AG08395 (cell line): ENCODE data around the gene B3GNT4.
A peak's percentile ranks its signal among the peaks of the same experiment; 100 is the strongest.
"Not testable (repeated sequence)": the region's sequence is repeated elsewhere in the genome, so short reads cannot be mapped to it uniquely, and the experiment has no call there.

Experiments
- DNase-seq: peaks from one replicate; pipeline ENCODE4 v3.0.0; 2012; ENCODE audit warnings: mixed read lengths, low spot score

The B3GNT4 gene

DNA sequence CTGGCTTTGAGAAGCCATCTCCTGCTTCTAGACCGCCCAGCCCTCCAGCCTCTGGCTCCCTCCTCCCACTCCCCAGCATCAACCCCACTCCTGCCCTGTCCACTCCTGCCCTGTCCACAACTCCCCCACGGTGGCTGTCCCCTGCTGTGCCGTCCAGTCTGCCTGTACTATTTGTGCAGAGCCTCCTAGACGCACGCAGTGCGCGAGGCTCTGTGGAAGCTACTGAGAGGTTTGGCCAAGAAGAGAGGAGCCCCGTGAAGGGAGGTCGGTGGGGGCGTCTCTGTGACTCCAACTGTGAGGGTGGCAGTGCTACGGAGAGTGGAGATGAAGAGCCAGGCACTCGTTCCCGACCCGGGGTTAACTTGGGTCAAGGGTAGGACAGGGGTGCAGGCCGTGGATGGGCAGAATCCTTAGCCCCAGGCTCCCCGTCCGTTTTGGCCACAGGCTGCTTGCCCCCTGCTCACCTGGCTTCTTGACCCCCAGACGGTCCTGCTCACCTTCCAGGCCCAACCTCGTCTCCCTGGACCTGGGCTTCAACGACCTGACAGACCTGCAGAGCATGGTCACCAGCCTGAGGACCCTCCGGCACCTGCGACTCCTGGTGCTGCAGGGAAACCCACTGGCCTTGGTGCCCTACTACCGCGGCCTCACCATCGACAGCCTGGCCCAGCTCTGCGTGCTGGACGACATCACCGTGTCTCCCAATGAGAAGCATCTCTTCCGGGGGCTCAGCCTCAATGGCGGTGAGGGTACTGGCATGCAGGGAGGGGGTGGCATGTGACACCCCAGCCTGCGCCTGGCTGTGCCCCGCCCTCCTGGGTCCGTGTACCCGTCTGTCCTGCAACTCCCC, 13.7 kb upstream of the B3GNT4 start:
- DNase-seq, result no peak

DNA sequence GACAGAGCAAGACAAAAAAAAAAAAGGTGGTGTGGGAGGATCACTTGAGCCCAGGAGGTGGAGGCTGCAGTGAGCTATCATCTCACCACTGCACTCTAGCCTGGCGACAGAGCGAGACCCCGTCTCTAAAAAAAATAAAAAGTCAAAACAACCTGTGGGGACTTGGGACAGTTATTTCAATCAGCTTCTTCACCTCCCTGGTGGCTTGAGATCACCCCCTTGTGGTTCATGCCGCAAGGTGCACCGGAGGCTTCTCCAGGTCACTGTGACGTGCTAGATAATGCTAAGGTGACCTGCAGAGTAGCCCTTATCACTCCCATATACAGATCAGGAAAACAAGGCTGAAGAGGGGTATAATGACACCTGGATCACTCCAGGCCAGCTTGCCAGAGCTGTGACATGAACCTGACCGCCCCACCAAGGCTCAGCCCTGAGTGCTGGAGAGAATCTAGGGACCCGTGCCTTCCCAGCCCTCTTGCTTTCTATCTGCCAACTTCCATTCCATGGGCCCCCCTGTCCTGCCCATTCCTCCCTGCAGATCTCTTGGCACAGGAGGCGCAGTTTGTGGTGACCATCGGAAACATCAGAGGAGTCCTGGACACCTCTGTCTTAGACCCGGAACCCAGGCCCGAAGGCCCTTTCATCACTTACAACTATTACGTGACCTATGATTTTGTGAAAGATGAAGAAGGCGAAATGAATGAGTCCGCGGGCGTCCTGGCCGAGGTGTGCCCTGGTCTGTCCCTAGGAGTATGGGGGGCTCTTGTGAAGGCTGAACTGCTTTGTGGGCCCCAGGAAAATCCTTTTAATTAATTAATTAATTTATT, 12.5 kb upstream of the B3GNT4 start:
- peak; percentile 78 for DNase-seq

DNA sequence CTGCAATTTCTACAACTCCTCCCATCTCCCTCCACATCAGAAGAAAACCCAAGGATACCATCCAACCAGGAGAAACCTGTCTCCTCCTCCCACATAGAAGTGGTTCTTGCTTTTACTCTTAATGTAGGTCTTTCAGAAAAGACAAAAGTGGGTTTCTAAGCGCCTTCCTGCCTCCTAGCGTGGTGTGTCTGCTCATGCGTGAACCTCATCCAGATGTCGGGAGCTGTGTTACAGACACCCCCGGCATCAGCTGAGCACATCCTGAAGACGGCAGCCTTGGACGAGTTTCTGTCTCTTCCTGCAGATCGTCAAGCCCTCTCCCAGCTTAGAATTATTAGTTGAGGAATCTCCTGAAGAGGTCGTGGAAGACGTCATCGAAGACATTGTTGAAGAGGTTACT, 11.1 kb upstream of the B3GNT4 start:
- DNase-seq, result no peak

DNA sequence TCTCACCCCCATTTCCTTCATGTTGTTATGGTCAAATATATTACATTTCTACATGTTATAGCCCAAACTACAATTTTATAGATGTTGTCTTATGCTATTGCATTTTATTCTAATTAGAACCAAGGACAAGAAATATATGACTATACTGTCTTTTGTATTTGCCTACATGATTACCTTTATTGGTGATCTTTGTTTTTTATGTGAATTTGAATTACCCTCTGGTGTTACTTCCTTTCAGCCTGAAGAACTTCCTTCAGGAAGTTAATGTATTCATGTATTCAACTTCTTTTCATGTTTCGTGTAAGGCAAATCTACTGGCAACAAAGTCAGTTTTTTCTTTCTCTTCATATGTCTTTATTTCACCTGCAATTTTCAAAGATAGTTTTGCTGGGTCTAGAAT, 8.7 kb upstream of the B3GNT4 start:
- no peak for DNase-seq

DNA sequence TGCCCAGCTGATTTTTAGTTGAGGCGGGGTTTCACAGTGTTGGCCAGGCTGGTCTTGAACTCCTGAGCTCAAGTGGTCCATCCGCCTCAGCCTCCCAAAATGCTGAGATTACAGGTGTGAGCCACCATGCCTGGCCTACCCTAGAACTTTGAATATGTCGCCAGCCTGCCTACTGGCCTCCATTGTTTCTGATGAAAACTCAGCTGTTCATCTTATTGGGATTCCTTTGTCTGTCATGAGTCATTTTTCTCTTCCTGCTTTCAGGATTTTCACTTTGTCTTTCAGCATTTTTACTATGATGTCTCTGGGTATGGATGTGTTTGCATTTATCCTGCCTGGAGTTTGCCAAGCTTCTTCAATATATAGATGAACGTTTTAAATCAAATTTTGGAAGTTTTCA, 8.1 kb upstream of the B3GNT4 start:
- DNase-seq, result no peak

DNA sequence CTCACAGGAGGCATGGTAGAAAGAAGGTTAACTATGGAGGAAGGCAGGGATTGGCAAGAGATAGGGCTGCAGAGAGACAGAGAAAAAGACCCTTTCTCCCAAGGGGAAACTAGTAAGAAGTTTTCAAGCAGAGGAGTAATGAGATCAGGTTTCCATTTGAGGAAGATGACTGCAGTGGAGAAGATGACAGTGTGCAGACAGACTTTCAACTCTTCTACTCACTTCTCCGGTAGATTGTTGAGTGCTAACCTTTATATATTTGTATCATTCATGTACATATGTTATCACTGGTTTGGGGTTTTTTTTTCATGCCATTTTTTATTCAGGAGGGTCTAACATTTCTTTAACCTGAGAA, 5.9 kb upstream of the B3GNT4 start:
- DNase-seq, result no peak

DNA sequence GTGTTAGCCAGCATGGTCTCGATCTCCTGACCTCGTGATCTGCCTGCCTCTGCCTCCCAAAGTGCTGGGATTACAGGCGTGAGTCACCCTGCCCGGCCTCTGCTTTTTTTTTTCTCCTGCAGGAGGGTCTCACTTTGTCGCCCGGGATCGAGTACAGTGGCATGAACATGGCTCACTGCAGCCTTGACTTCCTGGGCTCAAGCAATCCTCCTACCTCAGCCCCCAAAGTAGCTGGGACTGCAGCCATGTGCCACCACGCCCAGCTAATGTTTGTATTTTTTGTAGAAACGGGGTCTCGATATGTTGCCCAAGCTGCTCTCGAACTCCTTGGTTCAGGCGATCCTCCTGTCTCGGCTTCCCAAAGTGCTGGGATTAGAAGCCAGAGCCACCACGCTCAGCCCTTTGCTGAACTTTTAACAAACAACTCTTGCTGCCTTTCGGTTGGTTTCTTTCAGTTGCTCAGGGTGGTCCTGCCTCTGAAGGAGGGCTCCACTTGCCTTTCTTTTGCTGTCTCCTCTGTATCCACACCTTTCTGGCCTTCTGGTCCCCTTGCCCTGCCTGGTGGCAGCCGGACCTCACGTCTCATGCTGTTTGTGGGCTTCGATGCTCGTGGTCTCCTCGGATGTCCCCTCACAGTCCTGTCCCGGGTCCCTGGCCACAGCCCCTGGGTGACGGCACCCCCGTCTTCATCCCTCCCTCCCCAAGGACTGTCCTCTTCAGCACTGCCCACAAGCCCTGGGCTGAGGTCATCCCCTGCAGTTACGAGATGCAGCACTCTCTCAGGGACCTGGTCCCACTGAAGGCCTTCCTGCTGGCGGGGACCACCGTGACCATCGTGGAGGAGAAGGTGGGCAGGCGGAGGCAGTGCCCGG, 3.8 kb upstream of the B3GNT4 start:
- no peak for DNase-seq

DNA sequence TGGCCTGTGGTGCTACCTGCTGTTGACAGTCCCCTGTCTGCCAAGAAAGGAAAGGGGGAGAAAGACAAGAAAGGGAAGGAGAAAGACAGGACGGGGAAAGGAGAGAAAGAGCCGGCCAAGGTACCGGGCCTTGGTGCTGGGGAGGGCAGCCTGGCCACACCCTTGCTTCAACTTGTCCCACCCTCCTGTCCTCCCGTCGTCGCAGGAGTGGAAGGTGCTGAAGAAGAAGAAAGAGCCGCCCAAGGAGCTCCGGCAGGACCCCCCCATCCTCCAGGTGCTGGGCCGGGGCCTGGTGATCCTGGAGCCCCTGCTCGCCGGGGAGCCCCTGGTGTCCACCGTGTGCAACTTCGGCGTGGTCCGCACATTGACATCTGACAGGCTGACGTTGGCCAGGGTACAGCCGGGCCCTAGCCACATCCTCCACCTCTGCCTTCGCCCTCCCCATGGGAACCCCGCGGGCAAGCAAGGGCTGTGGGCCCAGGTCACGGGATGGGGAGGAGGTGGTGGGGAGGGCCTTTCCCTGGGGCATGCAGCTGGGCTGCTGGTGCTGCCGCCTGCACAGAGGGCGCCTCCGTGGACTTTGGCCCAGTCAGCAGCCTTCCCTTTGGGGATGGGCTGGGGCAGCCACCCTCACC, 2.9 kb upstream of the B3GNT4 start:
- DNase-seq, result no peak

DNA sequence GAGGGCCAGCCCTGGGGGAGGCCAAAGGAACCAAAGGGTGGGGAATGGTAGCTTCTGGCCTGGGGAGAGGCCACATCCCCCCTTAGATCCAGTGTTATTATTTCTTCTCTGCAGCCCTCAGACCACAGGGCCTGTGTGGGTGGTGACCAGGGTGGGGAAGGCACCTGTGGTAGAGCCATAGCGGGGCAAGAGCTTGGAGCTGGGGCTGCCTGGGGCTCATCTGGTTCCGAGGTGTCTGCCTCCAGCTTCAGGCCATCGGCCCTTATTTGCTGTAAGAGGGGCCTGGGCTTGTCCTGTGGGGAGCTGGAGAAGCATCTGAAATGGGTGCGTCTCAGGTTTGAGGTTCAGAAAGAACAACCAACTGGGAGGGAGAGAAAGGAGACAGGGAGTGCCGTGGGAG, 2.1 kb upstream of the B3GNT4 start:
- no peak for DNase-seq

DNA sequence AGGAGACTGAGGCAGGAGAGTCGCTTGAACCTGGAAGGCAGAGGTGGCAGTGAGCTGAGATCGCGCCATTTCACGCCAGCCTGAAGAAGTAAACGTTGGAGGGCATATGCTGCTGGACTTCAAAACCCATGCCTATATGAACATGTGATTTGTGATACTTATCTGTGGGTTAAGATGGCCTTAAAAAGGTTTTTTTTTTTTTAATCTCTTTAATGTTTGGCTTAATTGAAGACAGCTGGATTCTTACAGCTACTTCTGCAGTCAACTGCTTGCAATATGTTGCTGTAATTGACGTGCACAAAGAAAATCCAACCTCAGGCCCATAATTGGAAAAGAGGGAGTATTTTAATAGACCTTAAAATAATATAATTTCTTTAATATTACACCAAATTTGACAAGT, 1.5 kb upstream of the B3GNT4 start:
- no peak for DNase-seq

DNA sequence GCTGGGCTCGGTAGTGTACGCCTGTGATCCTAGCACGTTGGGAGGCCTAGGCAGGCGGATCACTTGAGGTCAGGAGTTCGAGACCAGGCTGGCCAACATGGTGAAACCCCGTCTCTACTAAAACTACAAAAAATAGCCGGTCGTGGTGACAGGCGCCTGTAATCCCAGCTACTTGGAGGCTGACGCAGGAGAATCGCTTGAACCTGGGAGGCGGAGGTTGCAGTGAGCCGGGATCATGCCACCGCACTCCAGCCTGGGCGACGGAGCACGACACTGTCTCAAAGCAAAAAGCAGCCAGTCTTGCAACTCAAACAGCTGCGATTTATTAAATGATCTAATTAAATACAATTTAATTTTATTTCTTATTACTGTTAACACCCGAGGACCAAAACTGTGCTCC, 698 bp upstream of the B3GNT4 start:
- not testable (repeated sequence) for DNase-seq

DNA sequence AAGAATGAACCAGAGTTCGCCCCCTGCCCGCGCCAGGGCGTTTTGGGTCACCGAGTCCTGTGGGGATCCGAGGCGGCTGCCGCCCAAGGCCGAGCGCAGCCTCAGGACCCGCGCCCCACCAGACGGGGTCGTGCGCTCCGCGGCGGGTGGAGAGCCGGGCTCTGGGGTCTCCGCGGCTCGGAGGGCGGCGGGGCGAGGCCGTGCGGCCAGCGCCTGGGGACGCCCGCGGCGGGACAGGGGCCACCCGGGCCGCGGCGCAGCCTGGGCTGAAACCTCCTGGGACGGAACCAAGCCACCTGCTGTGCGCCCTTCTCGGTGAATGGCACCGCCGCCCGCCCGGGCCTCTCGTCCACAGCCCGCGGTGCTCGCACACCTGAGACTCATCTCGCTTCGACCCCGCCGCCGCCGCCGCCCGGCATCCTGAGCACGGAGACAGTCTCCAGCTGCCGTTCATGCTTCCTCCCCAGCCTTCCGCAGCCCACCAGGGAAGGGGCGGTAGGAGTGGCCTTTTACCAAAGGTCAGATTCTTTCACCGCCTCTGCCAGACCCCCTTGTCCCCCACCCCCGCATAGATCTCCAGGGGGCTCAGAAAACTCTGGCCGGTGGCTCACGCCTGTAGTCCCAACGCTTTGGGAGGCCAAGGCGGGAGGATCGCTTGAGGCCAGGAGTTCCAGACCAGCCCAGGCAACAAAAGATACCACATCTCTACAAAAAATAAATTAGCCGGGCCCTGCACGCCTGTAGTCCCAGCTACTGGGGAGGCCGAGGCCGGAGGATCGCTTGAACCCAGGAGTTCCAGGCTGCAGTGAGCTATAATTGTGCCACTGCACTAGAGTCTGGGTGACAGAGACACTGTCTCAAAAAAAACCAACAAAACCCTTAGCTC, 901 bp downstream of the B3GNT4 start:
- DNase-seq, result no peak

DNA sequence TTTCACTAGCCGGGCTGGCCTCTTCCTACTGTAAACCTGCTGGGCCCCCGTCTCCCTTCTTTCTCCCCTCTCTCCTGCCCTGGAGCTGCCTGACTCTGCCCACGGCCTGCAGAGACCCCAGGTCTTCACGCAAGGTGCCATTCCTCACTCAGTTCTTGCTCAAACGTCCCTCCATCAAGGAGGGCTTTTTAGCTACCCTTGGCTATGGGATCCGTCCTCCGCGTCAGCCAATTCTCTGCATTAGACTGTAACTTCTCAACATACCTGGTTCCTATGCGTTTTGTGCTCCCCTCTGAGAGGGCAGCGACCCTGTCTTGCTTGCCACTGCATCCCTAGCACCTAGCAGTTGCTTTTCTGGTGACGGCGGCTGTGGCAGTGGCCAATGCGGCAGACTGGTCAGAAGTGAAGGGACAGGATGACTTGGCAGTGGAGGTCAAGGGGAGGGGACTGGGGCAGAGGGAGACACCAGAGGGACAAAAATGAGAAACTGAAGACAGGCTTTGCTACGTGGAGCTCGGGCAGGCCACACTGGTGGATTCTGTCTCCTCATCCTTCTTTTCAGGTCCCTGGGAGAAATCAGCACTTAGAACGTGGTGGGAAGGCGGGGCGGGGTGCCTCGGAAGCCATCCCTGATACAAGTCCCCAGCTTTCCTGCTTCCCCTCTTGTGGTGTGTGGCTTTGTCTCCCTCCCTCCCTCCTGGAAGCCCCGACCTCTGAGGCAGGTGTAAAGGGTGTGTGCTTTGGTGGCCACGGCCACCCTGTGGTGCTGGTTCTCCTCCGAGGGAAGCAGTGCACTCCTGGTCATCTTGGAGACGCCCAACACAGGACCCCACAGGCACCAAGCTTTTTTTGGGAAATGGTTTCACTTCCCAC, 1.8 kb downstream of the B3GNT4 start:
- no peak for DNase-seq

DNA sequence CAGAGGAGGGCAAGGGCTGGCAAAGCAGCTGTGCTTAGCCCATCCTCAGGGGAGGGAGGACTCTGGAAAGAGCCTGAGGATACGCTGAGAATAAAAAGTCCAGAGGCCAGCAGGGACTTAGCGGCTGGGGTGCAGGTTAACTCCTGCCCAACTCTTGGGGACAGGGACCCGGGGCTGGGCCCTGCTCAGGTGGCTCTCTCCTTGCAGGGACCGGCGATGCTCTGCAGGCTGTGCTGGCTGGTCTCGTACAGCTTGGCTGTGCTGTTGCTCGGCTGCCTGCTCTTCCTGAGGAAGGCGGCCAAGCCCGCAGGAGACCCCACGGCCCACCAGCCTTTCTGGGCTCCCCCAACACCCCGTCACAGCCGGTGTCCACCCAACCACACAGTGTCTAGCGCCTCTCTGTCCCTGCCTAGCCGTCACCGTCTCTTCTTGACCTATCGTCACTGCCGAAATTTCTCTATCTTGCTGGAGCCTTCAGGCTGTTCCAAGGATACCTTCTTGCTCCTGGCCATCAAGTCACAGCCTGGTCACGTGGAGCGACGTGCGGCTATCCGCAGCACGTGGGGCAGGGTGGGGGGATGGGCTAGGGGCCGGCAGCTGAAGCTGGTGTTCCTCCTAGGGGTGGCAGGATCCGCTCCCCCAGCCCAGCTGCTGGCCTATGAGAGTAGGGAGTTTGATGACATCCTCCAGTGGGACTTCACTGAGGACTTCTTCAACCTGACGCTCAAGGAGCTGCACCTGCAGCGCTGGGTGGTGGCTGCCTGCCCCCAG, 2.8 kb downstream of the B3GNT4 start:
- DNase-seq, result no peak

DNA sequence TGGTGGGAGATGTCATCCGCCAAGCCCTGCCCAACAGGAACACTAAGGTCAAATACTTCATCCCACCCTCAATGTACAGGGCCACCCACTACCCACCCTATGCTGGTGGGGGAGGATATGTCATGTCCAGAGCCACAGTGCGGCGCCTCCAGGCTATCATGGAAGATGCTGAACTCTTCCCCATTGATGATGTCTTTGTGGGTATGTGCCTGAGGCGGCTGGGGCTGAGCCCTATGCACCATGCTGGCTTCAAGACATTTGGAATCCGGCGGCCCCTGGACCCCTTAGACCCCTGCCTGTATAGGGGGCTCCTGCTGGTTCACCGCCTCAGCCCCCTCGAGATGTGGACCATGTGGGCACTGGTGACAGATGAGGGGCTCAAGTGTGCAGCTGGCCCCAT, 3.5 kb downstream of the B3GNT4 start:
- no peak for DNase-seq

DNA sequence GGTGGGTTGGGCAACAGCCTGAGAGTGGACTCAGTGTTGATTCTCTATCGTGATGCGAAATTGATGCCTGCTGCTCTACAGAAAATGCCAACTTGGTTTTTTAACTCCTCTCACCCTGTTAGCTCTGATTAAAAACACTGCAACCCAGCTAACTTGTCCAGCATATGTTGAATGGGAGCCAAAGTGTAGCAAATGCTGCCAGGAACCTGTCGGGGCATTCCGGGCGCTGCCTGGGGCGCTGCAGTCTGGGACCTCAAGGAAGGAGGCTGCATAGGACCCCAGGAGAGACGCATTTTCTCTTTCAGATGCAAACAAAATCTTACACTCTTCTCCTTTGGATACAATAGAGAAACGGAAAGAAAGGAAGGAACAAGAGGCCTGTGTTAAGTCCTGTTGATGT, 3.9 kb downstream of the B3GNT4 start:
- no peak for DNase-seq

DNA sequence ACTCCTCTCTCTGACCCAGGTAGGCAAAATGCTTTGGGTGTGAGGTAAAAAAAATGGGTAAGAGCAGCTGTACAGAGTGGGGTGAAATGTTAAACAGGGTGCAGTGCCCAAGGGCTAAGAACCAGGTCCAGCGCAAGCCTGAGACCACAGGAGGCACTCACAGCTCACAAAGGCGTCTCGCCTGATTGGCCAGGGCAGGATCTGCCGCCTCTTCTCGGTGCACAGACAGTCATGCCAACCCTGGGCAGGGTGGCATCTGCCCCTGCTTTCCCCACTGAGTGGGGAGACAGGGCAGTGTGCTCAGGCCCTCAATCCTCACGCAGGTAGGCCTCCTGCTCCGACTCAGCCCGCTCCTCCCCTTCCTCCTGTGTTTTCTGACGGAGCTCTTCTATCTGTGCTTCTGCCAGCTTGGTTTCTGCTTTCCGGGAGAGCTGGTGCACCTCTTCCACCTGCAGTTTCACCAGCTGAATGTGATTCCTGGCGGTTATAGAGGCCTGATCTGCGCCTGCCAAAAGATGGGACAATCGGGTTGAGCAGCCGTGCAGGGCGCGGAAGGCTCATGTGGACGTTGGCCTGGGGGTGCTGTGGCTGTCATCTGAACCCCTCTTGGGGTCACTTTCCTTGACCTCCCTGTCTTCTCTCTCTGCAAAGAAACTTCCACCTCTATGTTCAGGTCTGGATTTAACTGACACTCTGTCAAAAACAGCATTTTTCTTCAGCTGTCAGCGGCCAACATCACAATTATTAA, 4.7 kb downstream of the B3GNT4 start:
- DNase-seq, result no peak

DNA sequence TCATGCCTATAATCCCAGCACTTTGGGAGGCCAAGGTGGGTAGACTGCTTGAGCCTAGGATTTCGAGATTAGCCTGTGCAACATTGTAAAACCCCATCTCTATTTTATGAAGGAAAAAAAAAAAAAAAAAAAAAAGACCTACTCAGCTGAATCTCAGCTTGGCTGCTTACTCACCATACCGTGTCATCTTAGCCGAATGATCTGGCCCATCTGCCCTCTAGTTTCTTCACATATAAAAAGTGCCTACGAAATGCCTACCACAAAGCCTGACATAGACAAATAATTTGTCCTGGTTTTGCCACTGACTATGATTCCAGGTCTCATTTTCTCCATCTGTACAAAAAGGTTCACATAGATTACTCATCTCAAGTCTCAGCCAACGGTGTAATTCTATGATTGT, 12.3 kb downstream of the B3GNT4 start:
- no peak for DNase-seq

DNA sequence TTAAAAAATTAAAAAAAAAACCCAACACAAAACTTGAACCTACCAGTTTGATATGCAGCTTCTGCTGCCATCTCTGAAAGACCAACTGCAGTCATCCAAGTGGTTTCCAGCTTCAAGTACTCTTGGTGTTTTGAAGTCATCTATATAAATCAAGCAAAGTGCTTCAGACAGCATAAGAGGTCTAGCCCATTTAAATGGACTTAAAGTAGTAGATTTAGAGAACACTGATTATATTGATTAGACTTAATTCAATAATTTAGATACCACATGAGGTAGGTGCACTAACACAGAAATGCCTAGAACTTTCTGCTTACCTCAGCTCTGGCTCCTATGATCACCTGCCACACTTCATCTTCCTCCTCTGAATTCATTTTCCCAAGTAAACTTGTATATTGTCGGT, 12.9 kb downstream of the B3GNT4 start:
- DNase-seq, result no peak
